ENCODE measurements around the gene ETV7. TPM values are rescaled to one million over a fixed set of nuclear protein-coding genes. Genes with fewer than 3 reads are reported as not detected.

The ETV7 gene
- polyA plus RNA-seq, 6 donors from 2014 or later, result not detected

DNA sequence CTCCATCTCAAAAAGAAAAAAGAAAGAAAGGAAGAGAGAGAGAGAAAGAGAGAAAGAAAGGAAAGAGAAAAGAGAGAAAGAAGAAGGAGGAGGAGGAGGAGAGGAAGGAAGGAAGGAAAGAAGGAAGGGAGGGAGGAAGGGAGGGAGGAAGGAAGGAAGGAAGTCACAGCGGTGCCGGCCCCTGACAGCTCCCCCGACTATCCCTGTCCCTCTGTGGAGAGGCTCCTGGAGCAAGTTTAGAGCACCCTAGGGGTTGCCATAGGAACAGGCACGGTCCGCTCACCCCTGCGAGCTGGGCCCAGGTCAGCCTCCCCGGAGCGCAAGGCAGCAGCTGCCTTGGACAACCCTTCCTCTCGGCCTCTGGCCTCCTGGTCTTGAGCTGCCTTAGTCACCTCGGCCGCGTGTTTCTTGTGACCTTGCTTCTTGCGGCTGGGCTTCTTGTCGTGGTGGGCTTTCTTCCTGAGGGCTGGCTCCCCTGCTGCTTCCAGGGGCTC, 57.6 kb downstream of the ETV7 start:
- Mint-ChIP-seq H3K4me3 (no peak overlapping the region), H3K9me3 (no peaks in the 10 kb centered on the region), H3K4me1 (peaks cover 7 to 9% (median 8%) of the 10 kb centered on the region in 3 donors), H3K27me3 (peaks cover 6 to 23% (median 10%) of the 10 kb centered on the region in 3 donors), H3K36me3 (no peaks in the 10 kb centered on the region), H3K27ac (no peak overlapping the region)
- DNase-seq (no peak), ATAC-seq (ENCODE audit: low read depth in 2 of 2) (no peak)

DNA sequence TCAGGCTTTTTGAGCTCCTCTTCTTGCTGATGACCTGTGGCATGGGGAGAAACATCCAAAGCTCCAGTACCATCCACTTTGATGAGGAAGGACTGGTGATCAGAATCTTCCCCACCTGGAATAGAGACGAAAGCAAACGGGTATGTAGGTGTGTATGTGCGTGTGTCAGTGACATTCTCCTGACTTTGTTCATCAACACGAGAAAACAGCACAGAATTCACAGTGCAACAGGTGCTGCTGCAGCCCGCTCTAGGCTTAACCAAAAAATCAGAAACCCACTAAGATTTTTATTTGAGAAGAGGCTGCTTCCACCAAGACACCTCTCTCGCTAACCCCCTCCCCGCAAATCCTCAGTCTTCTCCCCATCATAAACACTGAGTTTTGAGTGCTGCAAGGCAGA, 58.9 kb downstream of the ETV7 start:
- Mint-ChIP-seq H3K9me3 (no peaks in the 10 kb centered on the region), H3K27me3 (peaks cover 0 to 12% (median 6%) of the 10 kb centered on the region in 3 donors), H3K36me3 (no peaks in the 10 kb centered on the region), H3K4me1 (peaks cover 0 to 2% (median 0%) of the 10 kb centered on the region in 3 donors), H3K27ac (peak overlapping the region in 1 of 6 donors; percentile 57), H3K4me3 (no peak overlapping the region)
- ATAC-seq (ENCODE audit: low read depth in 2 of 2), result no peak
- no peak for DNase-seq

DNA sequence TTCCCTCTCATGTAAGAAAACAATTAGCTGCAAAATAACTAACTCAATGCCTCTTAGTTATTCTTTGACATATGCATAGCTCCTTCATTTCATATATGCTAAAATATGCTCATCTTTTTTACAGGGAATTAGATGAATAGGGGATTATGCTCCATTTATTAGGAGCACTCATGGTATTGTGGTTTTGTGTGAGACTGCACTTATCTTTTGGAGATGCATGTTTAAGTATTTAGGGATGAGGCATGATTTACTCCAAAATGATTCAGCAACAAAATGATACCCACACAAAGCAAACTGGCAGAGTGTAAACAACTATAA, 59.6 kb downstream of the ETV7 start:
- no peak for ATAC-seq (ENCODE audit: low read depth in 2 of 2)
- H3K27ac Mint-ChIP-seq, result no peak overlapping the region
- H3K9me3 Mint-ChIP-seq, result no peaks in the 10 kb centered on the region
- H3K27me3 Mint-ChIP-seq, result peaks cover 0 to 8% (median 6%) of the 10 kb centered on the region in 3 donors
- no peak overlapping the region for H3K4me3 Mint-ChIP-seq
- peaks cover 0 to 2% (median 0%) of the 10 kb centered on the region in 3 donors for H3K4me1 Mint-ChIP-seq
- H3K36me3 Mint-ChIP-seq, result no peaks in the 10 kb centered on the region
- no peak for DNase-seq

GRCh38 chr6:36327226-36327918, 60.1 kb downstream of the ETV7 start:
- Mint-ChIP-seq H3K36me3 (no peaks in the 10 kb centered on the region), H3K27me3 (peaks cover 0 to 5% (median 3%) of the 10 kb centered on the region in 3 donors), H3K9me3 (no peaks in the 10 kb centered on the region), H3K27ac (peak overlapping the region in 2 of 6 donors; percentile 66 to 89), H3K4me1 (peaks cover 0 to 2% (median 0%) of the 10 kb centered on the region in 3 donors), H3K4me3 (no peak overlapping the region)
- DNase-seq (no peak), ATAC-seq (ENCODE audit: low read depth in 2 of 2) (no peak)

- Mint-ChIP-seq H3K4me1 (peaks cover 0 to 2% (median 0%) of the 10 kb centered on the region in 3 donors), H3K27ac (peak overlapping the region in 1 of 6 donors; percentile 66), H3K27me3 (no peaks in the 10 kb centered on the region), H3K4me3 (no peak overlapping the region), H3K36me3 (no peaks in the 10 kb centered on the region), H3K9me3 (no peaks in the 10 kb centered on the region)
- no peak for ATAC-seq (ENCODE audit: low read depth in 2 of 2)
- no peak for DNase-seq
Observed at GRCh38 chr6:36326356-36326995, 61.0 kb downstream of the ETV7 start.

- H3K27ac Mint-ChIP-seq, result peak overlapping the region in 1 of 6 donors; percentile 43
Observed at GRCh38 chr6:36324715-36325114, 62.8 kb downstream of the ETV7 start.

GRCh38 chr6:36324191-36324590, 63.3 kb downstream of the ETV7 start:
- Mint-ChIP-seq H3K4me3 (peak overlapping the region in 1 of 8 donors; percentile 52), H3K27me3 (no peaks in the 10 kb centered on the region), H3K27ac (no peak overlapping the region), H3K36me3 (no peaks in the 10 kb centered on the region), H3K4me1 (peaks cover 0 to 2% (median 0%) of the 10 kb centered on the region in 3 donors), H3K9me3 (no peaks in the 10 kb centered on the region)
- ATAC-seq (ENCODE audit: low read depth in 2 of 2) (no peak), DNase-seq (no peak)

More at GRCh38 chr6:36324715-36325114, 62.8 kb downstream of the ETV7 start:
- Mint-ChIP-seq H3K36me3 (no peaks in the 10 kb centered on the region), H3K27me3 (no peaks in the 10 kb centered on the region), H3K4me1 (peaks cover 0 to 2% (median 0%) of the 10 kb centered on the region in 3 donors), H3K4me3 (no peak overlapping the region), H3K9me3 (no peaks in the 10 kb centered on the region)
- no peak for ATAC-seq (ENCODE audit: low read depth in 2 of 2)
- DNase-seq, result no peak

GRCh38 chr6:36323062-36323461, 64.4 kb downstream of the ETV7 start:
- ATAC-seq (ENCODE audit: low read depth in 2 of 2) (no peak), DNase-seq (no peak)
- Mint-ChIP-seq H3K4me1 (peaks cover 0 to 2% (median 0%) of the 10 kb centered on the region in 3 donors), H3K27ac (no peak overlapping the region), H3K9me3 (no peaks in the 10 kb centered on the region), H3K36me3 (no peaks in the 10 kb centered on the region), H3K27me3 (no peaks in the 10 kb centered on the region), H3K4me3 (no peak overlapping the region)

DNA sequence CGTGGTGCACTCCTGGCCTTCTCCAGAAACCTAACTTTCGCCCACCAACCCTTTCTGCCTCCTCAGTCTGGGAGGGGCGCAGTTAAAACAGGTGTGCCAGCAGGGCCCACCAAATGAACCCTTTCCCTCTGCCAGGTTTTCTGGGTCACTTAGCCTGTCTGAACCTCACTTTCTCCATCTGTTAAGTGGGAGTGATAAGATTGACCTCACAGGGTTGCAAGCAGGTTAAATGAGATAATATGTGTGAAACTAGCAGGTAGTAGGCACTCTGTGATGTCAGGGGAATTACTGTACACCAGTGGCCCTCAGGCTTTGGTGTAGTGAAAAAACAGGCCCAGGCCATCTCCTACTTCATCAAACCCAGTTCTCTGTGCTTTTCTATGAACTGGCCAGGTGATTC, 64.9 kb downstream of the ETV7 start:
- Mint-ChIP-seq H3K36me3 (no peaks in the 10 kb centered on the region), H3K4me1 (peaks cover 0 to 2% (median 0%) of the 10 kb centered on the region in 3 donors), H3K27ac (no peak overlapping the region), H3K9me3 (no peaks in the 10 kb centered on the region), H3K4me3 (no peak overlapping the region), H3K27me3 (peaks cover 0 to 1% (median 0%) of the 10 kb centered on the region in 3 donors)
- no peak for DNase-seq
- no peak for ATAC-seq (ENCODE audit: low read depth in 2 of 2)

- ATAC-seq (ENCODE audit: low read depth in 2 of 2) (no peak), DNase-seq (no peak)
- Mint-ChIP-seq H3K27me3 (peaks cover 0 to 12% (median 0%) of the 10 kb centered on the region in 3 donors), H3K9me3 (no peaks in the 10 kb centered on the region), H3K27ac (no peak overlapping the region), H3K4me3 (no peak overlapping the region), H3K36me3 (no peaks in the 10 kb centered on the region), H3K4me1 (no peaks in the 10 kb centered on the region)
Observed at GRCh38 chr6:36320475-36320874, 67.0 kb downstream of the ETV7 start.

GRCh38 chr6:36319821-36320220, 67.6 kb downstream of the ETV7 start:
- no peak overlapping the region for H3K4me3 Mint-ChIP-seq
- H3K27ac Mint-ChIP-seq, result peak overlapping the region in 1 of 6 donors; percentile 78
- H3K9me3 Mint-ChIP-seq, result no peaks in the 10 kb centered on the region
- no peaks in the 10 kb centered on the region for H3K4me1 Mint-ChIP-seq
- ATAC-seq (ENCODE audit: low read depth in 2 of 2) (no peak), DNase-seq (no peak)
- H3K36me3 Mint-ChIP-seq, result no peaks in the 10 kb centered on the region
- peaks cover 0 to 12% (median 0%) of the 10 kb centered on the region in 3 donors for H3K27me3 Mint-ChIP-seq

GRCh38 chr6:36319436-36319762, 68.1 kb downstream of the ETV7 start:
- ATAC-seq (ENCODE audit: low read depth in 2 of 2) (no peak), DNase-seq (no peak)
- H3K27ac Mint-ChIP-seq, result no peak overlapping the region
- H3K36me3 Mint-ChIP-seq, result no peaks in the 10 kb centered on the region
- no peaks in the 10 kb centered on the region for H3K4me1 Mint-ChIP-seq
- peaks cover 0 to 12% (median 0%) of the 10 kb centered on the region in 3 donors for H3K27me3 Mint-ChIP-seq
- no peaks in the 10 kb centered on the region for H3K9me3 Mint-ChIP-seq
- no peak overlapping the region for H3K4me3 Mint-ChIP-seq

- no peak for DNase-seq
- H3K27ac Mint-ChIP-seq, result peak overlapping the region in 1 of 6 donors; percentile 47
- no peak overlapping the region for H3K4me3 Mint-ChIP-seq
- H3K36me3 Mint-ChIP-seq, result no peaks in the 10 kb centered on the region
- H3K9me3 Mint-ChIP-seq, result no peaks in the 10 kb centered on the region
- ATAC-seq (ENCODE audit: low read depth in 2 of 2), result no peak
- H3K27me3 Mint-ChIP-seq, result peaks cover 0 to 12% (median 0%) of the 10 kb centered on the region in 3 donors
- H3K4me1 Mint-ChIP-seq, result peaks cover 0 to 4% (median 0%) of the 10 kb centered on the region in 3 donors
Observed at GRCh38 chr6:36318690-36319435, 68.6 kb downstream of the ETV7 start.

All from naive B cell (primary cell).